ENCODE measurements around the gene SYCP2.
A peak's percentile ranks its signal among the peaks of the same experiment; 100 is the strongest.

The SYCP2 gene

GRCh38 chr20:59850018-59850641 lies 83.3 kb downstream of the SYCP2 start:
- H3K27ac ChIP-seq, result no peak overlapping the region
- peak; percentile 86 for TF ChIP-seq CTCF (conservative IDR thresholded peaks at IDR 0.05)

GRCh38 chr20:59848182-59848581 lies 85.3 kb downstream of the SYCP2 start:
- no peak for TF ChIP-seq CTCF (conservative IDR thresholded peaks at IDR 0.05)
- H3K27ac ChIP-seq, result no peak overlapping the region

GRCh38 chr20:59845472-59845871 lies 88.0 kb downstream of the SYCP2 start:
- TF ChIP-seq CTCF (conservative IDR thresholded peaks at IDR 0.05), result no peak
- no peak overlapping the region for H3K27ac ChIP-seq

- H3K27ac ChIP-seq, result no peak overlapping the region
Measured at GRCh38 chr20:59839400-59839799, 94.0 kb downstream of the SYCP2 start.

GRCh38 chr20:59837623-59838394 lies 95.6 kb downstream of the SYCP2 start:
- H3K27ac ChIP-seq, result no peak overlapping the region
- no peak for TF ChIP-seq CTCF (conservative IDR thresholded peaks at IDR 0.05)

More at GRCh38 chr20:59839400-59839799, 94.0 kb downstream of the SYCP2 start:
- no peak for TF ChIP-seq CTCF (conservative IDR thresholded peaks at IDR 0.05)

GRCh38 chr20:59836767-59837166 lies 96.7 kb downstream of the SYCP2 start:
- H3K27ac ChIP-seq, result peak overlapping the region; percentile 77
- TF ChIP-seq CTCF (conservative IDR thresholded peaks at IDR 0.05), result no peak

- H3K27ac ChIP-seq, result peak overlapping the region; percentile 77
Measured at GRCh38 chr20:59835448-59836395, 97.7 kb downstream of the SYCP2 start.

More at GRCh38 chr20:59835448-59836395, 97.7 kb downstream of the SYCP2 start:
- no peak for TF ChIP-seq CTCF (conservative IDR thresholded peaks at IDR 0.05)

Data from VCaP (cell line).